Aorta (tissue), 5 donors: Measurements from ENCODE around the gene SIAH1. TPM values are rescaled to one million over a fixed set of nuclear protein-coding genes. Genes with fewer than 3 reads are reported as not detected.
A peak's percentile ranks its signal among the peaks of the same experiment; 100 is the strongest.
"Not testable (repeated sequence)": the region's sequence is repeated elsewhere in the genome, so short reads cannot be mapped to it uniquely, and the experiment has no call there.

ENCODE experiments used
- ATAC-seq: fragments of 200-7000 bp; cut with Tn5 transposase; one replicate; pipeline ENCODE4 v1.9.1; 2022; ENCODE audit warnings: moderate library complexity; ENCODE audit not compliant: low FRiP score
- DNase-seq, 2 donors: peaks; one replicate each; pipeline ENCODE4 v3.0.0-alpha.2; 2020
- H3K27ac ChIP-seq, 2 donors: one replicate each; pipeline ENCODE4 v1.5.1; 2013; ENCODE audit warnings: low read length in 2 of 2, mild to moderate bottlenecking in 2 of 2, moderate library complexity in 2 of 2, control low read depth in 1 of 2, inconsistent platforms in 1 of 2, low read depth in 1 of 2
- H3K27me3 ChIP-seq, 2 donors: one replicate each; pipeline ENCODE4 v1.6.1; 2013; ENCODE audit warnings: control low read depth in 1 of 2, low read length in 1 of 2, mild to moderate bottlenecking in 1 of 2, moderate library complexity in 1 of 2; ENCODE audit not compliant: insufficient read depth in 2 of 2, control insufficient read depth in 1 of 2
- H3K36me3 ChIP-seq, 2 donors: one replicate each; pipeline ENCODE4 v1.6.1; 2013; ENCODE audit warnings: control low read depth in 1 of 2, low read length in 1 of 2, mild to moderate bottlenecking in 1 of 2; ENCODE audit not compliant: insufficient read depth in 2 of 2, control insufficient read depth in 1 of 2
- H3K4me1 ChIP-seq, 2 donors: one replicate each; pipeline ENCODE4 v1.6.1; 2013; ENCODE audit warnings: low read length in 2 of 2, control low read depth in 1 of 2, mild to moderate bottlenecking in 1 of 2, moderate library complexity in 1 of 2; ENCODE audit not compliant: insufficient read depth in 2 of 2, control insufficient read depth in 1 of 2
- H3K4me3 ChIP-seq, 2 donors: one replicate each; pipeline ENCODE4 v1.5.1; 2013; ENCODE audit warnings: low read length in 2 of 2, control low read depth in 1 of 2, mild to moderate bottlenecking in 1 of 2
- H3K9me3 ChIP-seq: one replicate; pipeline ENCODE4 v1.6.1; 2013; ENCODE audit warnings: mild to moderate bottlenecking, low read length; ENCODE audit not compliant: control insufficient read depth
- WGBS, 2 donors: extraction: QIAGEN DNeasy Blood & Tissue Kit; methylation state at CpG; one replicate each; pipeline ENCODE4 v1.1.7; 2013; 5-methylcytosine and 5-hydroxymethylcytosine counted together
- intact Hi-C, 2 donors: fragments of 100-400 bp; cut with DNase I; formaldehyde crosslinking; loops; one replicate each; pipeline versions ENCODE4 v1.14.2 to v1.15.0; 2022
- polyA plus RNA-seq, 2 donors: library from polyadenylated mRNA; stranded (reverse); fragments of 200-250 nt; gene quantifications; one replicate each; pipeline ENCODE4 v1.2.3, GENCODE V29; 2013
- total RNA-seq, 2 donors: library from RNA; stranded (reverse); fragmentation: NEBNext Ultra II Directional; extraction: Animal tissue kit (Norgen Biotek cat#: 25700); gene quantifications; one replicate each; pipeline ENCODE4 v1.2.1, GENCODE V29; 2021
- donor health status: healthy with polysubstance abuse.
- donor health status: Bipolar disorder and iron deficiency.
- donor health status: DM: no; HTN: no; CAD: no.
- donor health status: DM: no; HTN: no; CAD: no.
- donor health status: DM: yes; HTN: yes; CAD: no.

The SIAH1 gene
- total and polyA plus RNA-seq, 4 donors, result 12.7 to 24.3 (median 19.6) TPM

GRCh38 chr16:48402547-48402946 lies 17.3 kb upstream of the SIAH1 start:
- H3K4me3 ChIP-seq, H3K9me3 ChIP-seq, intact Hi-C loops, H3K36me3 ChIP-seq, ATAC-seq, H3K4me1 ChIP-seq, H3K27ac ChIP-seq, DNase-seq, H3K27me3 ChIP-seq: not testable (repeated sequence)
- 86 to 92% methylated on average over 8 of the region's 8 CpGs for WGBS, 2 donors

GRCh38 chr16:48395375-48395774 lies 10.2 kb upstream of the SIAH1 start:
- ATAC-seq (no peak), DNase-seq (no peak)
- no peaks in the 10 kb centered on the region for H3K27me3 ChIP-seq
- intact Hi-C loops, result no loop called here
- no peak overlapping the region for H3K27ac ChIP-seq
- H3K36me3 ChIP-seq, result no peaks in the 10 kb centered on the region
- no peaks in the 10 kb centered on the region for H3K9me3 ChIP-seq
- no peak overlapping the region for H3K4me3 ChIP-seq
- H3K4me1 ChIP-seq, result no peaks in the 10 kb centered on the region
- 88 to 90% methylated on average over 3 of the region's 3 CpGs for WGBS, 2 donors

GRCh38 chr16:48394355-48394703 lies 9.1 kb upstream of the SIAH1 start:
- Histone ChIP-seq H3K4me1 (no peaks in the 10 kb centered on the region), H3K27ac (no peak overlapping the region), H3K9me3 (no peaks in the 10 kb centered on the region), H3K36me3 (no peaks in the 10 kb centered on the region), H3K27me3 (no peaks in the 10 kb centered on the region), H3K4me3 (no peak overlapping the region)
- ATAC-seq (peak; percentile 34), DNase-seq (no peak)
- intact Hi-C loops, result no loop called here
- 92 to 93% methylated on average over 6 of the region's 6 CpGs for WGBS, 2 donors

- DNase-seq (no peak), ATAC-seq (peak; percentile 88)
- H3K4me1 ChIP-seq, result no peaks in the 10 kb centered on the region
- H3K36me3 ChIP-seq, result no peaks in the 10 kb centered on the region
- WGBS, 2 donors, result 92% methylated on average over 11 of the region's 11 CpGs
- H3K4me3 ChIP-seq, result no peak overlapping the region
- no peaks in the 10 kb centered on the region for H3K27me3 ChIP-seq
- no peaks in the 10 kb centered on the region for H3K9me3 ChIP-seq
- intact Hi-C loops, result no loop called here
- H3K27ac ChIP-seq, result no peak overlapping the region
These were observed 8.5 kb upstream of the SIAH1 start for GRCh38 chr16:48393485-48394354.

- no peaks in the 10 kb centered on the region for H3K9me3 ChIP-seq
- H3K4me3 ChIP-seq, result no peak overlapping the region
- no peaks in the 10 kb centered on the region for H3K27me3 ChIP-seq
- no peak overlapping the region for H3K27ac ChIP-seq
- no peaks in the 10 kb centered on the region for H3K36me3 ChIP-seq
- no peak for DNase-seq
- intact Hi-C loops, result no loop called here
- WGBS, 2 donors, result 96% methylated on average over 5 of the region's 5 CpGs
- H3K4me1 ChIP-seq, result peaks cover 0 to 2% of the 10 kb centered on the region in 2 donors
- no peak for ATAC-seq
These were observed 7.2 kb upstream of the SIAH1 start for GRCh38 chr16:48392407-48392806.

- no peaks in the 10 kb centered on the region for H3K27me3 ChIP-seq
- peak overlapping the region in 1 of 2 donors; percentile 15 for H3K4me3 ChIP-seq
- H3K27ac ChIP-seq, result peak overlapping the region; percentile 35 to 99
- WGBS, 2 donors, result 11 to 14% methylated on average over 17 of the region's 17 CpGs
- intact Hi-C loops, result loop anchor here in 1 of 2 donors (5.0 kb wide), 2 partner anchors 56 to 151 kb away; no protein-coding TSS in a partner anchor
- no peaks in the 10 kb centered on the region for H3K9me3 ChIP-seq
- H3K36me3 ChIP-seq, result no peaks in the 10 kb centered on the region
- DNase-seq (peak in 1 of 2 donors; percentile 64), ATAC-seq (peak; percentile 44)
- H3K4me1 ChIP-seq, result peaks cover 0 to 9% of the 10 kb centered on the region in 2 donors
These were observed 1.5 kb upstream of the SIAH1 start for GRCh38 chr16:48386559-48387312.

- Histone ChIP-seq H3K36me3 (no peaks in the 10 kb centered on the region), H3K27me3 (no peaks in the 10 kb centered on the region), H3K27ac (peak overlapping the region; percentile 95 to 99), H3K4me1 (peaks cover 2 to 16% of the 10 kb centered on the region in 2 donors), H3K4me3 (peak overlapping the region; percentile 96 to 99), H3K9me3 (no peaks in the 10 kb centered on the region)
- intact Hi-C loops, result loop anchor here in 1 of 2 donors (5.0 kb wide), 2 partner anchors 58 to 153 kb away; no protein-coding TSS in a partner anchor
- ATAC-seq, result peak; percentile 68
- WGBS, 2 donors, result 0 to 1% methylated on average over 34 to 103 of the region's 103 CpGs
- DNase-seq, result peak; percentile 81 to 88
These were observed 527 bp downstream of the SIAH1 start for GRCh38 chr16:48384520-48385252.

- intact Hi-C loops, result no loop called here
- 0% methylated on average over 15 of the region's 15 CpGs for WGBS, 2 donors
These were observed 1.2 kb downstream of the SIAH1 start for GRCh38 chr16:48383877-48384519.

More at GRCh38 chr16:48383877-48384519, 1.2 kb downstream of the SIAH1 start:
- Histone ChIP-seq H3K27me3 (no peaks in the 10 kb centered on the region), H3K4me1 (peaks cover 2 to 19% of the 10 kb centered on the region in 2 donors), H3K4me3 (peak overlapping the region; percentile 96 to 99), H3K36me3 (no peaks in the 10 kb centered on the region), H3K9me3 (no peaks in the 10 kb centered on the region), H3K27ac (peak overlapping the region; percentile 72 to 95)
- DNase-seq, result no peak
- no peak for ATAC-seq
